MM.1S (cell line): ENCODE results near the gene ZNHIT2.

ENCODE experiments used
- CTCF ChIP-seq: fragments of 300-600 bp; sonication (generic); IDR thresholded peaks from 2 replicates; pipeline ENCODE4 v1.5.1; 2016; ENCODE audit warnings: antibody characterized with exemption, low read length, mixed read lengths
- EZH2 ChIP-seq: fragments of 300-600 bp; sonication (generic); optimal IDR thresholded peaks from 2 replicates; pipeline ENCODE3; 2017; ENCODE audit warnings: low read depth, mild to moderate bottlenecking, antibody characterized with exemption, low read length, mixed read lengths
- EZH2phosphoT487 ChIP-seq: fragments of 300-600 bp; sonication (generic); IDR thresholded peaks from 2 replicates; pipeline ENCODE4 v1.6.1; 2018; ENCODE audit warnings: antibody characterized with exemption, low read length

- no peak for TF ChIP-seq CTCF
- TF ChIP-seq EZH2phosphoT487 = no peak
- no peak for TF ChIP-seq EZH2
Measured at GRCh38 chr11:65116370-65117205, 913 bp downstream of the ZNHIT2 start.
